Measurements from ENCODE around the gene RMRP.
"Not testable (repeated sequence)": the region's sequence is repeated elsewhere in the genome, so short reads cannot be mapped to it uniquely, and the experiment has no call there.

GRCh38 chr9:35612066-35612465 is 45.8 kb downstream of the RMRP start:
- not testable (repeated sequence) for TF ChIP-seq CTCF, POLR2A (IDR thresholded peaks at IDR 0.05)
